MCF 10A (cell line): Measurements from ENCODE around the gene SLN. TPM values are rescaled to one million over a fixed set of nuclear protein-coding genes. Genes with fewer than 3 reads are reported as not detected.

Source experiments
- BruUV-seq: library from RNA; stranded (reverse); fragments of 400-500 nt; replicated peaks from 2 replicates; lab custom pipeline; 2021; lab: Mats Ljungman, UMichigan
- CTCF ChIA-PET: fragments of 300-600 bp; sonication (Branson Sonifier 250); formaldehyde crosslinking; extraction: SDS; loops from one replicate; lab custom pipeline; 2021; ENCODE audit warnings: antibody characterized with exemption, inconsistent platforms; lab: Yijun Ruan, JAX
- POLR2A ChIA-PET: fragments of 300-600, 350-650 bp; sonication (Branson Sonifier 250); formaldehyde crosslinking; extraction: SDS; loops from one replicate; lab custom pipeline; 2020; ENCODE audit warnings: antibody characterized with exemption, inconsistent platforms; lab: Yijun Ruan, JAX
- DNase-seq: peaks from one replicate; pipeline ENCODE4 v3.0.0-alpha.2; 2018; ENCODE audit not compliant: unreplicated experiment
- H3K27ac Mint-ChIP-seq: one replicate; pipeline ENCODE4 v1.8.0; 2022; ENCODE audit warnings: mild to moderate bottlenecking, low read depth, mixed read lengths; ENCODE audit not compliant: unreplicated experiment
- H3K27me3 Mint-ChIP-seq: one replicate; pipeline ENCODE4 v1.8.0; 2022; ENCODE audit warnings: mixed read lengths; ENCODE audit not compliant: insufficient read depth, unreplicated experiment
- H3K36me3 Mint-ChIP-seq: one replicate; pipeline ENCODE4 v1.8.0; 2022; ENCODE audit warnings: mild to moderate bottlenecking, moderate library complexity, mixed read lengths; ENCODE audit not compliant: insufficient read depth, unreplicated experiment
- H3K4me1 Mint-ChIP-seq: one replicate; pipeline ENCODE4 v1.8.0; 2022; ENCODE audit warnings: mixed read lengths; ENCODE audit not compliant: insufficient read depth, unreplicated experiment
- H3K4me3 Mint-ChIP-seq: one replicate; pipeline ENCODE4 v1.8.0; 2022; ENCODE audit warnings: mild to moderate bottlenecking, moderate library complexity, mixed read lengths; ENCODE audit not compliant: unreplicated experiment
- H3K9me3 Mint-ChIP-seq: one replicate; pipeline ENCODE4 v1.8.0; 2022; ENCODE audit warnings: mixed read lengths; ENCODE audit not compliant: unreplicated experiment
- intact Hi-C: fragments of 100-400 bp; cut with micrococcal nuclease; formaldehyde crosslinking; loops from 2 replicates; pipeline ENCODE4 v1.14.1; 2022
- total RNA-seq: library from RNA; stranded (reverse); gene quantifications from 2 replicates; pipeline ENCODE4 v1.2.3, GENCODE V29; 2022
- TF ChIP-seq, protein P1 (sequence below): fragments of 200-600 bp; IDR thresholded peaks from one replicate; pipeline ENCODE4 v1.8.0; 2022; ENCODE audit warnings: antibody characterized with exemption, mild to moderate bottlenecking; ENCODE audit not compliant: unreplicated experiment

The SLN gene
- total RNA-seq, 1 experiment from 2014 or later = not detected

- TF ChIP-seq, protein P1, sequence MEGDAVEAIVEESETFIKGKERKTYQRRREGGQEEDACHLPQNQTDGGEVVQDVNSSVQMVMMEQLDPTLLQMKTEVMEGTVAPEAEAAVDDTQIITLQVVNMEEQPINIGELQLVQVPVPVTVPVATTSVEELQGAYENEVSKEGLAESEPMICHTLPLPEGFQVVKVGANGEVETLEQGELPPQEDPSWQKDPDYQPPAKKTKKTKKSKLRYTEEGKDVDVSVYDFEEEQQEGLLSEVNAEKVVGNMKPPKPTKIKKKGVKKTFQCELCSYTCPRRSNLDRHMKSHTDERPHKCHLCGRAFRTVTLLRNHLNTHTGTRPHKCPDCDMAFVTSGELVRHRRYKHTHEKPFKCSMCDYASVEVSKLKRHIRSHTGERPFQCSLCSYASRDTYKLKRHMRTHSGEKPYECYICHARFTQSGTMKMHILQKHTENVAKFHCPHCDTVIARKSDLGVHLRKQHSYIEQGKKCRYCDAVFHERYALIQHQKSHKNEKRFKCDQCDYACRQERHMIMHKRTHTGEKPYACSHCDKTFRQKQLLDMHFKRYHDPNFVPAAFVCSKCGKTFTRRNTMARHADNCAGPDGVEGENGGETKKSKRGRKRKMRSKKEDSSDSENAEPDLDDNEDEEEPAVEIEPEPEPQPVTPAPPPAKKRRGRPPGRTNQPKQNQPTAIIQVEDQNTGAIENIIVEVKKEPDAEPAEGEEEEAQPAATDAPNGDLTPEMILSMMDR = no peak
- no peak overlapping the region for H3K4me3 Mint-ChIP-seq
- POLR2A ChIA-PET = interaction anchor here (0.7 to 1.4 kb wide), 7 partner anchors 11 to 151 kb away, joined by 3 to 5 read pairs (median 3); partner anchors contain the start of gene ALKBH8
These were observed 15.7 kb downstream of the SLN start for GRCh38 chr11:107696140-107696539.

DNA sequence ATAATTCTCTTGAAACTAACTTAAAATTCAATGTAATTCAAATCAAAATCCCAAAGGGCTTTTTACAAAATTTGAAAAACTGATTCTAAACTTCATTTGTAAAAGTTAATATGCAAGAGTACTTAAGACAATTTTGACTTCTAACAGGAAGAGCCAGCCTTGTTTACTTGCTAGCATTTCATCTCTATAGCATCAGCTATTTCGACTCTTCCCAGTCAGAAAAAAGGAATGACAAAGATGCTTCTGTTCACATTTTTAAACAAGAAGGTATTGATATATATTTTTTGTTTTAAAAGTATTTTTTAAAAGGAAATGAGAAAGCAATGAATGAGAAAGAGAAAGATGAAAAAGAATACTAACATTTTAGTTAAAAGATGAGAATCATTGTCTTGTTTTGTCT is 16.4 kb downstream of the SLN start:
- intact Hi-C loops = no loop called here
- no peak overlapping the region for H3K27ac Mint-ChIP-seq
- BruUV-seq = no TSS peak
- peaks cover 7% of the 10 kb centered on the region for H3K4me1 Mint-ChIP-seq
- no peaks in the 10 kb centered on the region for H3K27me3 Mint-ChIP-seq
- H3K36me3 Mint-ChIP-seq = no peaks in the 10 kb centered on the region
- H3K4me3 Mint-ChIP-seq = no peak overlapping the region
- no peaks in the 10 kb centered on the region for H3K9me3 Mint-ChIP-seq
- ChIA-PET CTCF (interaction anchor here (0.7 to 1.5 kb wide), 3 partner anchors 66 to 154 kb away, joined by 4 to 6 read pairs (median 4); no protein-coding TSS in a partner anchor), POLR2A (interaction anchor here (0.7 to 1.4 kb wide), 4 partner anchors 15 to 200 kb away, joined by 3 to 5 read pairs (median 3); no protein-coding TSS in a partner anchor)
- TF ChIP-seq, protein P1 = no peak
- DNase-seq = no peak

More at GRCh38 chr11:107696140-107696539, 15.7 kb downstream of the SLN start:
- CTCF ChIA-PET = interaction anchor here (0.7 to 1.5 kb wide), 3 partner anchors 75 to 293 kb away, joined by 3 to 6 read pairs (median 4); no protein-coding TSS in a partner anchor
- no peak overlapping the region for H3K27ac Mint-ChIP-seq
- no peaks in the 10 kb centered on the region for H3K27me3 Mint-ChIP-seq
- BruUV-seq = no TSS peak
- H3K9me3 Mint-ChIP-seq = no peaks in the 10 kb centered on the region
- peaks cover 7% of the 10 kb centered on the region for H3K4me1 Mint-ChIP-seq
- intact Hi-C loops = no loop called here
- no peaks in the 10 kb centered on the region for H3K36me3 Mint-ChIP-seq
- DNase-seq = peak; percentile 83

DNA sequence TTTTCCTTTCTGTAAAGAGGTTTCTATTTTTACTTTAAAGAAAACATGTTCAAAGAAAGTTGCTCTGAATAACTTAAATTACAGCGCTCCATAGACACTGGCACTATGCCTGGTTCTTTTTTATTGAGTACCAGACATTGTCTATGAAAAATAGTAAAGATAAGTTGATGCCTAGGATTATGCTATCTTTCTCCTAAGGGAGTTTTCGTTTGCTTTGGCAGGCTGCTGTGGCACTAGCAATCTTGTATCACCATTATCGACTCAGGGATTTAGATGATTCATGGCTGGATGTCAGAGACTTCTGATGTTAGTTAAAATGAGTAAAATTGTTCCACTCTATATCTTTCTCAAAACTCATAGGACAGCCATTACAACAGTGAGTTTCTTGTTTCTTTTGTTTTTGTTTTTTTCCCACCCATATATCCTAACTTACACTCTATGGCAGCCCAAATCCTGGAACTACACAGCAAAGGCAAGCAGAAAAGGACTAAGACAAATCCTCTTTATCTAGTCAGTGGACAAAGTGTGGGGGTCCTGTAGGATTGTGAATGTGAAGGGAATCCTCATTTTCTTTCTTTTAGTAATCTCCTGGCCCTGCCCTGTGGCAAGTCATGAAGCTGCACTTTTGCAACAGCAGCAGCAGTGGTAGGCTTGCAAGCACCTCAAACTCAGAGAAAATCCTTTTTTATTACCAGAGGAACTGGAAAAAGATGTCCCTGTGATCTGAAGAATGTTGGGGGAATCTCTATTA is 20.7 kb downstream of the SLN start:
- TF ChIP-seq, protein P1 = no peak
- intact Hi-C loops = no loop called here
- ChIA-PET CTCF (interaction anchor here (0.6 to 6.2 kb wide), 11 partner anchors 8 to 1512 kb away, joined by 3 to 114 read pairs (median 6); partner anchors contain the start of gene ALKBH8), POLR2A (interaction anchor here (0.7 kb wide), 1 partner anchor 135 kb away, joined by 4 read pairs; no protein-coding TSS in a partner anchor)
- no peaks in the 10 kb centered on the region for H3K36me3 Mint-ChIP-seq
- peaks cover 4% of the 10 kb centered on the region for H3K4me1 Mint-ChIP-seq
- no peaks in the 10 kb centered on the region for H3K27me3 Mint-ChIP-seq
- no peak for DNase-seq
- no peak overlapping the region for H3K27ac Mint-ChIP-seq
- BruUV-seq = no TSS peak
- H3K9me3 Mint-ChIP-seq = no peaks in the 10 kb centered on the region
- H3K4me3 Mint-ChIP-seq = no peak overlapping the region
